Measurements from ENCODE around the gene GPR82.
"Not testable (repeated sequence)": the region's sequence is repeated elsewhere in the genome, so short reads cannot be mapped to it uniquely, and the experiment has no call there.

Gene GPR82, protein sequence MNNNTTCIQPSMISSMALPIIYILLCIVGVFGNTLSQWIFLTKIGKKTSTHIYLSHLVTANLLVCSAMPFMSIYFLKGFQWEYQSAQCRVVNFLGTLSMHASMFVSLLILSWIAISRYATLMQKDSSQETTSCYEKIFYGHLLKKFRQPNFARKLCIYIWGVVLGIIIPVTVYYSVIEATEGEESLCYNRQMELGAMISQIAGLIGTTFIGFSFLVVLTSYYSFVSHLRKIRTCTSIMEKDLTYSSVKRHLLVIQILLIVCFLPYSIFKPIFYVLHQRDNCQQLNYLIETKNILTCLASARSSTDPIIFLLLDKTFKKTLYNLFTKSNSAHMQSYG

DNA sequence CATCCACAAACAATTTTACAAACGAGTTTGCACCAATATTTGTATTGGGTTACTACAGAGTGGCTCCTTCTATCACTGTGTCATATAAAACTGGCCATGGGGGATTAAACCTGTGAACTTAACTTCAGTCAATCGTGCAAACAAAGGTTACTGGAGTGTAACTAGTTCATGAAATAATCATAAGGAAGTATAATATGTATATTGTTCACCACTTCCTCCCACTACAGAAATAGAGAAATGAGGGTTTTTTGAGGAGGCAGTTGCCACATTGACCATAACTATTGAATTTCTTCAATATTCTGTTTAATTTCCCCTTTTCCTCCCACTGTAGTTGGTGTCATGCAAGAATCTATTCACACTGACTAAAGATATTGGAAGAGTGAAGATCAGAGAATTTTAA is at the start of gene GPR82:
TSS of gene GPR82 (plus strand) at position 356 of the 400 bp plus-strand sequence. CDS start 2,846 bp downstream, outside the sequence.
- TF ChIP-seq EZH2 (IDR thresholded peaks at IDR 0.05; ENCODE audit: borderline replicate concordance, low read length): no peak
- TF ChIP-seq, protein P1, sequence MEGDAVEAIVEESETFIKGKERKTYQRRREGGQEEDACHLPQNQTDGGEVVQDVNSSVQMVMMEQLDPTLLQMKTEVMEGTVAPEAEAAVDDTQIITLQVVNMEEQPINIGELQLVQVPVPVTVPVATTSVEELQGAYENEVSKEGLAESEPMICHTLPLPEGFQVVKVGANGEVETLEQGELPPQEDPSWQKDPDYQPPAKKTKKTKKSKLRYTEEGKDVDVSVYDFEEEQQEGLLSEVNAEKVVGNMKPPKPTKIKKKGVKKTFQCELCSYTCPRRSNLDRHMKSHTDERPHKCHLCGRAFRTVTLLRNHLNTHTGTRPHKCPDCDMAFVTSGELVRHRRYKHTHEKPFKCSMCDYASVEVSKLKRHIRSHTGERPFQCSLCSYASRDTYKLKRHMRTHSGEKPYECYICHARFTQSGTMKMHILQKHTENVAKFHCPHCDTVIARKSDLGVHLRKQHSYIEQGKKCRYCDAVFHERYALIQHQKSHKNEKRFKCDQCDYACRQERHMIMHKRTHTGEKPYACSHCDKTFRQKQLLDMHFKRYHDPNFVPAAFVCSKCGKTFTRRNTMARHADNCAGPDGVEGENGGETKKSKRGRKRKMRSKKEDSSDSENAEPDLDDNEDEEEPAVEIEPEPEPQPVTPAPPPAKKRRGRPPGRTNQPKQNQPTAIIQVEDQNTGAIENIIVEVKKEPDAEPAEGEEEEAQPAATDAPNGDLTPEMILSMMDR (IDR thresholded peaks at IDR 0.05; ENCODE audit: low read length): no peak
- Histone ChIP-seq H3K4me3 (ENCODE audit: low read depth, low read length, poor library complexity, severe bottlenecking) (peak within 1 kb of the TSS; percentile 49), H3K27me3 (ENCODE audit: insufficient read depth, low read length) (no peaks in the 10 kb centered on the region), H4K20me1 (ENCODE audit: insufficient read depth, low read length) (no peaks in the 10 kb centered on the region), H3K36me3 (ENCODE audit: insufficient read depth, low read length) (peaks cover 7% of the 10 kb centered on the region), H3K27ac (ENCODE audit: low read depth, low read length, poor library complexity, severe bottlenecking) (peak within 1 kb of the TSS; percentile 83), H3K9me3 (ENCODE audit: low read length) (no peaks in the 10 kb centered on the region), H3K79me2 (ENCODE audit: insufficient read depth, low read length) (no peaks in the 10 kb centered on the region), H3F3A (ENCODE audit: insufficient read depth, low read length) (no peaks in the 10 kb centered on the region), H3K4me1 (ENCODE audit: insufficient read depth, low read length, severe bottlenecking) (peaks cover 74% of the 10 kb centered on the region), H3K9me2 (ENCODE audit: low read depth, low read length) (no peaks in the 10 kb centered on the region), H2AFZ (ENCODE audit: low read length) (no peak within 1 kb of the TSS), H3K4me2 (ENCODE audit: low read length) (peak within 1 kb of the TSS; percentile 42), H3K9ac (ENCODE audit: low read length) (peak within 1 kb of the TSS; percentile 28)

DNA sequence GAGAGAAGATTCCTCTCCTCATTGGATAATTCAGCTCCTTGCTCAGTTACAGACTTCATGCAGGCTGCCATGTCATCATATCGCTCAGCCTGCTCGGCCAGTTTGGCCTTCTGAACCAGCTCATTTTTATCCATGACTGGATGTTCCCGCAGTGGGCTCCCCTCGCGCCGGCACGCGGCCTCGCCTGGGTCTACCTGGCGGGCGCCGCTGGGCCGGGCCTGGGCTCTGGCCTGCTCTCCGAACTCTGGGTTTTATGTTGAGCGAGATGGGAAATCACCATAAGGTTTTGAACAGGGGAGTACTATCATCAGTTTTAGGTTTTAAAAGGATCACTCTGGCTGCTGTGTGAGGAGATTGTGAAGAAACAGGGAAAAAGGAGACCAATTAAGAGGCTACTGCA is 47.6 kb upstream of the GPR82 start:
- H4K20me1 ChIP-seq (ENCODE audit: insufficient read depth, low read length); H3K4me1 ChIP-seq (ENCODE audit: insufficient read depth, low read length, severe bottlenecking); H3K9me3 ChIP-seq (ENCODE audit: low read length); H3K9me2 ChIP-seq (ENCODE audit: low read depth, low read length); H3K36me3 ChIP-seq (ENCODE audit: insufficient read depth, low read length); H3K9ac ChIP-seq (ENCODE audit: low read length); H3K79me2 ChIP-seq (ENCODE audit: insufficient read depth, low read length); H3K27ac ChIP-seq (ENCODE audit: low read depth, low read length, poor library complexity, severe bottlenecking); H3K4me3 ChIP-seq (ENCODE audit: low read depth, low read length, poor library complexity, severe bottlenecking); H2AFZ ChIP-seq (ENCODE audit: low read length); H3K4me2 ChIP-seq (ENCODE audit: low read length); H3K27me3 ChIP-seq (ENCODE audit: insufficient read depth, low read length); H3F3A ChIP-seq (ENCODE audit: insufficient read depth, low read length): not testable (repeated sequence)

DNA sequence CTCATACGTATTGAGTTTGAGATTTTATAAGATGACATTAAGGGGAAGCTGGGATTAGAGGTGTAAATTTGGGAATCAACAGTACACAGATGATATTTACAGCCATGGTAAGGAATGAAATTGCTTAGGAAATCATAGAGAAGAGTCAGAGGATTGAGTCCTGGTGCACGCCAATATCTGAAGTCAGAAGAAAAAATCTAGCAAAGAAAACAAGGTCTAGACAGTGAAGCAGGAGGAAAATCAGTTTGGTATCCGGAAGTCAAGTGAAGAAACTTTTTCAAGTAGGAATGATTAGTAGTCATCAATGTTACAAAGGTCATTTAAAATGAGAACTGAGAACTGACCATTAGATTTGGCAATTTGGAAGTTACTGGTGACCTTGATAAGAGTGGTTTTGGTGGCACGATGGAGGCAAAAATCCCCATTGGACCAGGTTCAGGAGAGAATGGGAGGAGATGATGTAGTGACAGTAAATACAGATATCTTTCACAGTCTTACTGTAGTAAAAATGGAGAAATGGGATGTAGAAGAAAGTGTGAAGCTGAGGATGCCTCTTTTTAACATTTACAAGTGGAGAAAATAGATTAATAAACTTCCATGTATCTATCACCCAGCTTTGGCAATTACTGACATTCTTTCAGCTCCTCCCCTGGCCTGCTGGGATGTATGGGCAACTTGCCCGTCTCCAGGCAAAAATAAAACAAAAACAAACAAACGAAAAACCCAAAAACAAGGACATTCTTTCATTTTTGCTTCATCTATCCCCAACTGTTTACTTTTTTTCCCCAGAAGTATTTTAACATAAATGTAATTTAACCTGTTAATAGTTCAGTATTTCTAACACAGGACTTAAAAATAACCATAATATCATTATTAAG is 46.6 kb upstream of the GPR82 start:
- Histone ChIP-seq H3K9me2 (ENCODE audit: low read depth, low read length) (no peaks in the 10 kb centered on the region), H3K4me1 (ENCODE audit: insufficient read depth, low read length, severe bottlenecking) (no peaks in the 10 kb centered on the region), H3F3A (ENCODE audit: insufficient read depth, low read length) (no peaks in the 10 kb centered on the region), H3K27me3 (ENCODE audit: insufficient read depth, low read length) (no peaks in the 10 kb centered on the region), H3K79me2 (ENCODE audit: insufficient read depth, low read length) (no peaks in the 10 kb centered on the region), H2AFZ (ENCODE audit: low read length) (no peak overlapping the region), H3K36me3 (ENCODE audit: insufficient read depth, low read length) (no peaks in the 10 kb centered on the region), H3K9me3 (ENCODE audit: low read length) (no peaks in the 10 kb centered on the region), H3K4me3 (ENCODE audit: low read depth, low read length, poor library complexity, severe bottlenecking) (no peak overlapping the region), H3K9ac (ENCODE audit: low read length) (no peak overlapping the region), H3K27ac (ENCODE audit: low read depth, low read length, poor library complexity, severe bottlenecking) (no peak overlapping the region), H3K4me2 (ENCODE audit: low read length) (no peak overlapping the region), H4K20me1 (ENCODE audit: insufficient read depth, low read length) (no peaks in the 10 kb centered on the region)
- TF ChIP-seq, protein P1 (IDR thresholded peaks at IDR 0.05; ENCODE audit: low read length): no peak
- TF ChIP-seq EZH2 (IDR thresholded peaks at IDR 0.05; ENCODE audit: borderline replicate concordance, low read length): no peak
